ENCODE data around the gene CA10. TPM values are rescaled to one million over a fixed set of nuclear protein-coding genes. Genes with fewer than 3 reads are reported as not detected.

CA10 gene
- polyA plus RNA-seq, 1 donor (not counting 4 experiments of a cell fraction or from before 2014, with no cell fraction given): 2.9 TPM

- no peaks in the 10 kb centered on the region for H3K36me3 ChIP-seq (ENCODE audit: control insufficient read depth in 2 of 2, extremely low read depth in 1 of 2, insufficient read depth in 2 of 2, low read length in 2 of 2)
- H3K9me3 ChIP-seq (ENCODE audit: control insufficient read depth, low read depth, low read length): no peaks in the 10 kb centered on the region
- DNase-seq (ENCODE audit: low read depth, low spot score) (peak; percentile 30), FAIRE-seq (peak; percentile 85)
- dilution Hi-C loops (cut with MboI; ENCODE audit: extremely low pct_ligation_motif_present, low sequenced_read_pairs): no loop called here
- H3K27me3 ChIP-seq (ENCODE audit: control insufficient read depth, extremely low read depth, insufficient read depth, low read length): no peaks in the 10 kb centered on the region
- H3K4me1 ChIP-seq (ENCODE audit: control insufficient read depth, extremely low read depth, insufficient read depth, low read length): peaks cover 14% of the 10 kb centered on the region
- H2AFZ ChIP-seq (ENCODE audit: control insufficient read depth, low read length): no peak overlapping the region
- H3K4me3 ChIP-seq (ENCODE audit: control insufficient read depth in 2 of 3, extremely low read depth in 1 of 3, insufficient read depth in 2 of 3, low read depth in 1 of 3, low read length in 3 of 3): peak overlapping the region in 2 of 3 experiments; percentile 1 to 10
- H3K79me2 ChIP-seq (ENCODE audit: control insufficient read depth, insufficient read depth, low read length): no peaks in the 10 kb centered on the region
- no peak overlapping the region for H3K9ac ChIP-seq (ENCODE audit: control insufficient read depth, extremely low read depth, insufficient read depth, low read length)
- H4K20me1 ChIP-seq (ENCODE audit: control insufficient read depth, extremely low read depth, insufficient read depth, low read length): no peaks in the 10 kb centered on the region
- H3K9me1 ChIP-seq (ENCODE audit: control insufficient read depth, extremely low read depth, insufficient read depth, low read length): no peaks in the 10 kb centered on the region
- peak overlapping the region; percentile 52 for H3K4me2 ChIP-seq (ENCODE audit: control insufficient read depth, extremely low read depth, insufficient read depth, low read depth, low read length)
- H3K27ac ChIP-seq (ENCODE audit: control insufficient read depth, insufficient read depth, low read length): peak overlapping the region; percentile 61
- TF ChIP-seq CTCF (optimal IDR thresholded peaks at IDR 0.05 in 1 of 3, IDR thresholded peaks at IDR 0.05 in 1 of 3, conservative IDR thresholded peaks at IDR 0.05 in 1 of 3; ENCODE audit: extremely low read depth in 1 of 3, insufficient read depth in 2 of 3, low read length in 3 of 3) (no peak), EZH2 (IDR thresholded peaks at IDR 0.05; ENCODE audit: low read length) (no peak)
These were observed 130.8 kb downstream of the CA10 start for GRCh38 chr17:52027620-52028295.

GRCh38 chr17:52027081-52027480 lies 131.4 kb downstream of the CA10 start:
- Histone ChIP-seq H3K9ac (ENCODE audit: control insufficient read depth, extremely low read depth, insufficient read depth, low read length) (no peak overlapping the region), H3K36me3 (ENCODE audit: control insufficient read depth in 2 of 2, extremely low read depth in 1 of 2, insufficient read depth in 2 of 2, low read length in 2 of 2) (no peaks in the 10 kb centered on the region), H4K20me1 (ENCODE audit: control insufficient read depth, extremely low read depth, insufficient read depth, low read length) (no peaks in the 10 kb centered on the region), H3K79me2 (ENCODE audit: control insufficient read depth, insufficient read depth, low read length) (no peaks in the 10 kb centered on the region), H3K9me1 (ENCODE audit: control insufficient read depth, extremely low read depth, insufficient read depth, low read length) (no peaks in the 10 kb centered on the region), H3K4me3 (ENCODE audit: control insufficient read depth in 2 of 3, extremely low read depth in 1 of 3, insufficient read depth in 2 of 3, low read depth in 1 of 3, low read length in 3 of 3) (peak overlapping the region in 1 of 3 experiments; percentile 10), H3K27me3 (ENCODE audit: control insufficient read depth, extremely low read depth, insufficient read depth, low read length) (no peaks in the 10 kb centered on the region), H3K4me2 (ENCODE audit: control insufficient read depth, extremely low read depth, insufficient read depth, low read depth, low read length) (peak overlapping the region; percentile 52), H3K9me3 (ENCODE audit: control insufficient read depth, low read depth, low read length) (no peaks in the 10 kb centered on the region), H3K27ac (ENCODE audit: control insufficient read depth, insufficient read depth, low read length) (peak overlapping the region; percentile 61), H3K4me1 (ENCODE audit: control insufficient read depth, extremely low read depth, insufficient read depth, low read length) (peaks cover 14% of the 10 kb centered on the region), H2AFZ (ENCODE audit: control insufficient read depth, low read length) (no peak overlapping the region)
- TF ChIP-seq CTCF (optimal IDR thresholded peaks at IDR 0.05 in 1 of 3, IDR thresholded peaks at IDR 0.05 in 1 of 3, conservative IDR thresholded peaks at IDR 0.05 in 1 of 3; ENCODE audit: extremely low read depth in 1 of 3, insufficient read depth in 2 of 3, low read length in 3 of 3): no peak
- no peak for TF ChIP-seq EZH2 (IDR thresholded peaks at IDR 0.05; ENCODE audit: low read length)
- peak; percentile 26 for DNase-seq (ENCODE audit: low read depth, low spot score)
- FAIRE-seq: peak; percentile 90
- dilution Hi-C loops (cut with MboI; ENCODE audit: extremely low pct_ligation_motif_present, low sequenced_read_pairs): no loop called here

Measured in keratinocyte (primary cell).